Right lobe of liver (tissue), 4 donors: ENCODE measurements around the gene IGFL4.

Experiments
- POLR2A ChIP-seq: fragments of 450-650 bp; IDR thresholded peaks from one replicate; pipeline ENCODE4 v1.6.1; 2017; ENCODE audit warnings: antibody characterized with exemption, mild to moderate bottlenecking
- TF ChIP-seq, protein P1 (sequence below), 4 donors: fragments of 200-600 bp in 3 of 4; fragments of 450-650 bp in 1 of 4; IDR thresholded peaks; one replicate each; pipeline versions ENCODE4 v1.5.1 to v1.8.0; 2016 to 2022; ENCODE audit warnings: antibody characterized with exemption in 4 of 4, mild to moderate bottlenecking in 2 of 4
- donor health status: DM: no; HTN: no; CAD: no.
- donor health status: DM: no; HTN: no; CAD: no.
- donor health status: DM: no; HTN: yes; CAD: no.

DNA sequence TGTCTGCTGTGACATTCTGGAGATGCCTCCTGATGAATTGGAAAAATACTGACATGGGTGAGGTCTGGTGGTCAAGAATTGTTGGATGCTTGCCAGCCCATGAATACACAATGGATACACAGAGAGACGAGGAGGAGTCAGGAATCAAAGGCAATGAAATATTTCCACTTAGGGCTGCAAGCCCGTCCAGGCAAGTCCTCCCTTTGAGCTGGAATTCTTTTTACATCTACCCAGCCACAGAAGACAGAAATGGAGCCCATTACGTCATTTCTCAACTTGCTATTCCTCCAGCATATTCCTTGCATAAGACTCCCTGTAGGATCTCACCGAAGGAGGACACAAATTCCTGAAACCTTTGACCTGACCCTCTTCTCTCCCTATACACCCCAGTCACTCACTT lies 15.7 kb upstream of the IGFL4 start:
- TF ChIP-seq, protein P1, sequence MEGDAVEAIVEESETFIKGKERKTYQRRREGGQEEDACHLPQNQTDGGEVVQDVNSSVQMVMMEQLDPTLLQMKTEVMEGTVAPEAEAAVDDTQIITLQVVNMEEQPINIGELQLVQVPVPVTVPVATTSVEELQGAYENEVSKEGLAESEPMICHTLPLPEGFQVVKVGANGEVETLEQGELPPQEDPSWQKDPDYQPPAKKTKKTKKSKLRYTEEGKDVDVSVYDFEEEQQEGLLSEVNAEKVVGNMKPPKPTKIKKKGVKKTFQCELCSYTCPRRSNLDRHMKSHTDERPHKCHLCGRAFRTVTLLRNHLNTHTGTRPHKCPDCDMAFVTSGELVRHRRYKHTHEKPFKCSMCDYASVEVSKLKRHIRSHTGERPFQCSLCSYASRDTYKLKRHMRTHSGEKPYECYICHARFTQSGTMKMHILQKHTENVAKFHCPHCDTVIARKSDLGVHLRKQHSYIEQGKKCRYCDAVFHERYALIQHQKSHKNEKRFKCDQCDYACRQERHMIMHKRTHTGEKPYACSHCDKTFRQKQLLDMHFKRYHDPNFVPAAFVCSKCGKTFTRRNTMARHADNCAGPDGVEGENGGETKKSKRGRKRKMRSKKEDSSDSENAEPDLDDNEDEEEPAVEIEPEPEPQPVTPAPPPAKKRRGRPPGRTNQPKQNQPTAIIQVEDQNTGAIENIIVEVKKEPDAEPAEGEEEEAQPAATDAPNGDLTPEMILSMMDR (IDR thresholded peaks at IDR 0.05): no peak
- TF ChIP-seq POLR2A: no peak
